Left ventricle myocardium inferior (tissue), 1 donor: ENCODE data around the gene PM20D2. TPM values are rescaled to one million over a fixed set of nuclear protein-coding genes. Genes with fewer than 3 reads are reported as not detected.

Source experiments
- DNase-seq: peaks from one replicate; pipeline ENCODE4 v3.0.0-alpha.2; 2020
- H3K27ac ChIP-seq: fragments of 200-600 bp; replicated peaks from 2 replicates; pipeline ENCODE4 v1.8.0; 2021
- H3K27me3 ChIP-seq: fragments of 200-600 bp; 2 replicates; pipeline ENCODE4 v1.8.0; 2021; ENCODE audit warnings: low read depth
- H3K36me3 ChIP-seq: fragments of 200-600 bp; 2 replicates; pipeline ENCODE4 v1.8.0; 2021
- H3K4me1 ChIP-seq: fragments of 200-600 bp; 2 replicates; pipeline ENCODE4 v1.8.0; 2021
- H3K4me3 ChIP-seq: fragments of 200-600 bp; 2 replicates; pipeline ENCODE4 v1.8.0; 2021; ENCODE audit warnings: mild to moderate bottlenecking, moderate library complexity
- H3K9me3 ChIP-seq: fragments of 200-600 bp; replicated peaks from 2 replicates; pipeline ENCODE4 v1.8.0; 2021
- CTCF ChIP-seq: fragments of 200-600 bp; IDR thresholded peaks from 2 replicates; pipeline ENCODE4 v1.8.0; 2021; ENCODE audit warnings: antibody characterized with exemption, mild to moderate bottlenecking, borderline replicate concordance
- intact Hi-C: fragments of 100-400 bp; cut with micrococcal nuclease; formaldehyde crosslinking; loops from one replicate; pipeline ENCODE4 v1.11.0; 2022
- total RNA-seq: library from RNA; stranded (reverse); fragmentation: NEBNext Ultra II Directional; extraction: Animal tissue kit (Norgen Biotek cat#: 25700); gene quantifications from one replicate; pipeline ENCODE4 v1.2.1, GENCODE V29; 2021
- donor health status: DM: no; HTN: yes; CAD: no; lungs with severe emphysema.

Gene PM20D2
- total RNA-seq, 1 donor from 2014 or later = 14.3 TPM

GRCh38 chr6:89180112-89180511 is 34.3 kb downstream of the PM20D2 start:
- Histone ChIP-seq H3K4me3 (no peak overlapping the region), H3K4me1 (peaks cover 6% of the 10 kb centered on the region), H3K27ac (no peak overlapping the region), H3K27me3 (no peaks in the 10 kb centered on the region), H3K9me3 (no peaks in the 10 kb centered on the region), H3K36me3 (no peaks in the 10 kb centered on the region)
- no peak for TF ChIP-seq CTCF
- DNase-seq = no peak
- intact Hi-C loops = no loop called here

GRCh38 chr6:89180971-89181370 is 35.1 kb downstream of the PM20D2 start:
- Histone ChIP-seq H3K27me3 (no peaks in the 10 kb centered on the region), H3K4me1 (peaks cover 6% of the 10 kb centered on the region), H3K27ac (no peak overlapping the region), H3K9me3 (no peaks in the 10 kb centered on the region), H3K4me3 (no peak overlapping the region), H3K36me3 (no peaks in the 10 kb centered on the region)
- no peak for TF ChIP-seq CTCF
- DNase-seq = no peak
- intact Hi-C loops = no loop called here

- no peaks in the 10 kb centered on the region for H3K27me3 ChIP-seq
- intact Hi-C loops = no loop called here
- no peaks in the 10 kb centered on the region for H3K9me3 ChIP-seq
- no peak for TF ChIP-seq CTCF
- peaks cover 6% of the 10 kb centered on the region for H3K4me1 ChIP-seq
- no peaks in the 10 kb centered on the region for H3K36me3 ChIP-seq
- H3K4me3 ChIP-seq = no peak overlapping the region
- H3K27ac ChIP-seq = no peak overlapping the region
- no peak for DNase-seq
Observed at GRCh38 chr6:89183294-89183693, 37.4 kb downstream of the PM20D2 start.

- TF ChIP-seq CTCF = no peak
- Histone ChIP-seq H3K36me3 (no peaks in the 10 kb centered on the region), H3K4me1 (peaks cover 6% of the 10 kb centered on the region), H3K27ac (no peak overlapping the region), H3K27me3 (no peaks in the 10 kb centered on the region), H3K4me3 (no peak overlapping the region), H3K9me3 (no peaks in the 10 kb centered on the region)
- intact Hi-C loops = no loop called here
- no peak for DNase-seq
Observed at GRCh38 chr6:89184344-89184743, 38.5 kb downstream of the PM20D2 start.

- Histone ChIP-seq H3K4me3 (no peak overlapping the region), H3K4me1 (peaks cover 3% of the 10 kb centered on the region), H3K27ac (no peak overlapping the region), H3K27me3 (no peaks in the 10 kb centered on the region), H3K9me3 (no peaks in the 10 kb centered on the region), H3K36me3 (no peaks in the 10 kb centered on the region)
- no peak for DNase-seq
- no peak for TF ChIP-seq CTCF
- intact Hi-C loops = no loop called here
Observed at GRCh38 chr6:89186762-89187161, 40.9 kb downstream of the PM20D2 start.

GRCh38 chr6:89187504-89187903 is 41.6 kb downstream of the PM20D2 start:
- Histone ChIP-seq H3K27ac (no peak overlapping the region), H3K27me3 (no peaks in the 10 kb centered on the region), H3K9me3 (no peaks in the 10 kb centered on the region), H3K4me3 (no peak overlapping the region), H3K4me1 (peaks cover 3% of the 10 kb centered on the region), H3K36me3 (no peaks in the 10 kb centered on the region)
- TF ChIP-seq CTCF = no peak
- DNase-seq = no peak
- intact Hi-C loops = no loop called here
